Measurements from ENCODE around the gene ANKRD11. TPM values are rescaled to one million over a fixed set of nuclear protein-coding genes. Genes with fewer than 3 reads are reported as not detected.

The ANKRD11 gene
- polyA plus RNA-seq, 4 donors: 48.4 to 86.7 (median 65.5) TPM

DNA sequence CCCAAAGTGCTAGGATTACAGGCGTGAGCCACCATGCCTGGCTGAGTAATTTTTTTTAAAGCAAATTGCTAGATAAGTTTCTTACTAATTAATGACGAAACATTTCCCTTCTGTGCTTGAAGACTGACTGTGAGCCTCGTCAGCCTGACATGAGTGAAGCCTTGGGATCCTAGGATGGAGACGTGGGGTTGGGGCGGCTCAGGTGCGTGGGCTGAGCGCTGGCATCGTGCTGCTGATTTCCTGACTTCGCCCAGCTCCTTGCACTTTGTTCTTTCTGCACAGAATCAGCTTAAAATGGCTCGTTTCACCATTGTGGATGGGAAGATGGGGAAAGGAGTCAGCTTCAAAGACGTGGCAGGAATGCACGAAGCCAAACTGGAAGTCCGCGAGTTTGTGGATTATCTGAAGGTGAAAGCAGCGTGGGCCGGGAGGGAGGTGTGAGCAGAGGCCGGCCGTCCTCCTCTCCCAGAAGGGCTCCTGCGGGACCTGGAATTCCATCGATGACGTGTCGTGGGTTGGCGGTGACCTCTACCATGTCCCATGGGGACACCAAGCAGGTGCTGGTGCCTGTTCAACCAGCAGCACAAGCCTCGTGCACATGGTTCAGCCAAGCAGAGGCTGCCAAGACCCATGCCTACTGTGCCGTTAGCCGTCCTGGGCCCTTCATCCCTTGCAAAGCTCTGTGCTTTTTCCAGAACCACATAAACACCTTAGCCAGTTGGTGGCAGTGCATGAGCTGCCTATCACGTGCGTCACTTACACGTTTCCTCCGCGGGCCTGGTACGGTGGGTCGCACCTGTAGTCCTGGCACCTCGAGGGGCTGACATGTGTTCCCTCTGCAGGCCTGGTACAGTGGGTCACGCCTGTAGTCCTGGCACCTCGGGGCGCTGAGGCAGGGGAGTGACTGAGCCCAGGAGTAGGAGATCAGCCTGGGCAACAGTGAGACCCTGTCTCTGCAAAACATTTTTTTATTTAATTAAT is 40.3 kb upstream of the ANKRD11 start:
- Histone ChIP-seq H3K4me1 (ENCODE audit: control insufficient read depth in 3 of 3, insufficient read depth in 2 of 3, low read depth in 1 of 3, low read length in 2 of 3) (peaks cover 0 to 6% (median 0%) of the 10 kb centered on the region in 3 donors), H3K27ac (ENCODE audit: low read depth in 1 of 3, low read length in 2 of 3) (no peak overlapping the region), H3K9me3 (ENCODE audit: control insufficient read depth in 2 of 2, insufficient read depth in 1 of 2, low read depth in 1 of 2, low read length in 1 of 2) (no peaks in the 10 kb centered on the region), H3K36me3 (ENCODE audit: control insufficient read depth in 3 of 3, insufficient read depth in 2 of 3, low read depth in 1 of 3, low read length in 3 of 3) (peaks cover 18 to 100% (median 31%) of the 10 kb centered on the region in 3 donors), H3K4me3 (ENCODE audit: low read depth in 1 of 3, low read length in 3 of 3) (no peak overlapping the region), H3K27me3 (ENCODE audit: control insufficient read depth in 3 of 3, insufficient read depth in 3 of 3, low read length in 3 of 3) (no peaks in the 10 kb centered on the region)
- WGBS, 3 donors: 92 to 93% (median 93%) methylated on average over 37 of the region's 37 CpGs
- DNase-seq: no peak
- FAIRE-seq: no peak

DNA sequence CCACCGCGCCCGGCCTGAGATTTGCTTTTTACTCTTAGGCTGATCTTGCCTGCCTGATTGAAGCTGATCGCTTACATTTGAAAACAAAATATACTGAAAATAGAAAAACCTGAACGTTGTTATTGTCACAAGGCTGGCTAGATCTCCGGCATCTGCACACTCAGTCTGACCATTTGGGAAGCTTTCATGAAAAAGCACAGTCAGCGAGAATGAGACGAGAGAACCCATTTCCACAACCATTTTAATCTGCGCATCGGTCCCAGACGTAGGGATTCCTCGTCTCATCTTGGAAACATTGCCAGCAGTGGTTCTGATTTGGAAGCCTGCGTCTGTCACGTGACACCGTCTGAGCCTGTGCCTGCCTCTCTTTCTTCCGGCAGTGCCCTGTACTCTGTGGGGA is 38.7 kb upstream of the ANKRD11 start:
- Histone ChIP-seq H3K27me3 (ENCODE audit: control insufficient read depth in 3 of 3, insufficient read depth in 3 of 3, low read length in 3 of 3) (no peaks in the 10 kb centered on the region), H3K27ac (ENCODE audit: low read depth in 1 of 3, low read length in 2 of 3) (no peak overlapping the region), H3K9me3 (ENCODE audit: control insufficient read depth in 2 of 2, insufficient read depth in 1 of 2, low read depth in 1 of 2, low read length in 1 of 2) (no peaks in the 10 kb centered on the region), H3K4me3 (ENCODE audit: low read depth in 1 of 3, low read length in 3 of 3) (no peak overlapping the region), H3K36me3 (ENCODE audit: control insufficient read depth in 3 of 3, insufficient read depth in 2 of 3, low read depth in 1 of 3, low read length in 3 of 3) (peaks cover 25 to 100% (median 32%) of the 10 kb centered on the region in 3 donors), H3K4me1 (ENCODE audit: control insufficient read depth in 3 of 3, insufficient read depth in 2 of 3, low read depth in 1 of 3, low read length in 2 of 3) (no peaks in the 10 kb centered on the region)
- FAIRE-seq (no peak), DNase-seq (no peak)
- whole genome bisulfite sequencing, 3 donors: 84 to 91% (median 89%) methylated on average over 16 of the region's 16 CpGs

- DNase-seq (no peak), FAIRE-seq (no peak)
- 76 to 89% (median 80%) methylated on average over 20 of the region's 20 CpGs for WGBS, 3 donors
- H3K27me3 ChIP-seq (ENCODE audit: control insufficient read depth in 3 of 3, insufficient read depth in 3 of 3, low read length in 3 of 3): no peaks in the 10 kb centered on the region
- H3K27ac ChIP-seq (ENCODE audit: low read depth in 1 of 3, low read length in 2 of 3): no peak overlapping the region
- H3K9me3 ChIP-seq (ENCODE audit: control insufficient read depth in 2 of 2, insufficient read depth in 1 of 2, low read depth in 1 of 2, low read length in 1 of 2): no peaks in the 10 kb centered on the region
- H3K4me1 ChIP-seq (ENCODE audit: control insufficient read depth in 3 of 3, insufficient read depth in 2 of 3, low read depth in 1 of 3, low read length in 2 of 3): no peaks in the 10 kb centered on the region
- peaks cover 24 to 95% (median 32%) of the 10 kb centered on the region in 3 donors for H3K36me3 ChIP-seq (ENCODE audit: control insufficient read depth in 3 of 3, insufficient read depth in 2 of 3, low read depth in 1 of 3, low read length in 3 of 3)
- H3K4me3 ChIP-seq (ENCODE audit: low read depth in 1 of 3, low read length in 3 of 3): no peak overlapping the region
Observed at GRCh38 chr16:89525146-89525913, 35.0 kb upstream of the ANKRD11 start.

GRCh38 chr16:89523680-89524344 is 33.5 kb upstream of the ANKRD11 start:
- H3K36me3 ChIP-seq (ENCODE audit: control insufficient read depth in 3 of 3, insufficient read depth in 2 of 3, low read depth in 1 of 3, low read length in 3 of 3): peaks cover 24 to 95% (median 32%) of the 10 kb centered on the region in 3 donors
- H3K4me1 ChIP-seq (ENCODE audit: control insufficient read depth in 3 of 3, insufficient read depth in 2 of 3, low read depth in 1 of 3, low read length in 2 of 3): no peaks in the 10 kb centered on the region
- no peak overlapping the region for H3K4me3 ChIP-seq (ENCODE audit: low read depth in 1 of 3, low read length in 3 of 3)
- no peak for FAIRE-seq
- H3K27ac ChIP-seq (ENCODE audit: low read depth in 1 of 3, low read length in 2 of 3): no peak overlapping the region
- DNase-seq: no peak
- WGBS, 3 donors: 83 to 89% (median 87%) methylated on average over 32 of the region's 32 CpGs
- no peaks in the 10 kb centered on the region for H3K27me3 ChIP-seq (ENCODE audit: control insufficient read depth in 3 of 3, insufficient read depth in 3 of 3, low read length in 3 of 3)
- H3K9me3 ChIP-seq (ENCODE audit: control insufficient read depth in 2 of 2, insufficient read depth in 1 of 2, low read depth in 1 of 2, low read length in 1 of 2): no peaks in the 10 kb centered on the region

DNA sequence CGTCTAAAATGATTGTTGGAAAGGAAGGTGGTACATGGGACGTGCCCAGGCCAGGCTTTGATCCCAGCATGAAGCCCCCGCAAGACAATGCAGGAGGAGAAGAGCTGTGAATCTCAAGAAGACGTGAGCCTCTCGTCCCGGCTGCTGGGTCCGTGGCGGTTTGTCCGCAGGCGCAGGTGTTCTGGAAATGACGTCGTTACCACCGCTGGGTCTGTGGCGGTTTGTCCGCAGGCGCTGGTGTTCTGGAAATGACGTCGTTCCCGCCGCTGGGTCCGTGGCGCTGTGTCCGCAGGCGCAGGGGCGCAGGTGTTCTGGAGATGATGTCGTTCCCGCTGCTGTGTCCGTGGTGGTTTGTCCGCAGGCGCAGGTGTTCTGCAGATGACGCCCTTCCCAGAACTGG is 31.9 kb upstream of the ANKRD11 start:
- H3K27me3 ChIP-seq (ENCODE audit: control insufficient read depth in 3 of 3, insufficient read depth in 3 of 3, low read length in 3 of 3): no peaks in the 10 kb centered on the region
- peaks cover 31 to 95% (median 33%) of the 10 kb centered on the region in 3 donors for H3K36me3 ChIP-seq (ENCODE audit: control insufficient read depth in 3 of 3, insufficient read depth in 2 of 3, low read depth in 1 of 3, low read length in 3 of 3)
- DNase-seq: no peak
- no peak overlapping the region for H3K4me3 ChIP-seq (ENCODE audit: low read depth in 1 of 3, low read length in 3 of 3)
- no peaks in the 10 kb centered on the region for H3K4me1 ChIP-seq (ENCODE audit: control insufficient read depth in 3 of 3, insufficient read depth in 2 of 3, low read depth in 1 of 3, low read length in 2 of 3)
- H3K27ac ChIP-seq (ENCODE audit: low read depth in 1 of 3, low read length in 2 of 3): no peak overlapping the region
- 94 to 97% (median 95%) methylated on average over 31 of the region's 31 CpGs for WGBS, 3 donors
- no peak for FAIRE-seq
- no peaks in the 10 kb centered on the region for H3K9me3 ChIP-seq (ENCODE audit: control insufficient read depth in 2 of 2, insufficient read depth in 1 of 2, low read depth in 1 of 2, low read length in 1 of 2)

- FAIRE-seq (no peak), DNase-seq (no peak)
- Histone ChIP-seq H3K27me3 (ENCODE audit: control insufficient read depth in 3 of 3, insufficient read depth in 3 of 3, low read length in 3 of 3) (no peaks in the 10 kb centered on the region), H3K4me3 (ENCODE audit: low read depth in 1 of 3, low read length in 3 of 3) (no peak overlapping the region), H3K36me3 (ENCODE audit: control insufficient read depth in 3 of 3, insufficient read depth in 2 of 3, low read depth in 1 of 3, low read length in 3 of 3) (peaks cover 19 to 95% (median 21%) of the 10 kb centered on the region in 3 donors), H3K9me3 (ENCODE audit: control insufficient read depth in 2 of 2, insufficient read depth in 1 of 2, low read depth in 1 of 2, low read length in 1 of 2) (no peaks in the 10 kb centered on the region), H3K27ac (ENCODE audit: low read depth in 1 of 3, low read length in 2 of 3) (no peak overlapping the region), H3K4me1 (ENCODE audit: control insufficient read depth in 3 of 3, insufficient read depth in 2 of 3, low read depth in 1 of 3, low read length in 2 of 3) (no peaks in the 10 kb centered on the region)
- 73 to 88% (median 77%) methylated on average over 15 of the region's 15 CpGs for WGBS, 3 donors
Observed at GRCh38 chr16:89519881-89520280, 29.5 kb upstream of the ANKRD11 start.

DNA sequence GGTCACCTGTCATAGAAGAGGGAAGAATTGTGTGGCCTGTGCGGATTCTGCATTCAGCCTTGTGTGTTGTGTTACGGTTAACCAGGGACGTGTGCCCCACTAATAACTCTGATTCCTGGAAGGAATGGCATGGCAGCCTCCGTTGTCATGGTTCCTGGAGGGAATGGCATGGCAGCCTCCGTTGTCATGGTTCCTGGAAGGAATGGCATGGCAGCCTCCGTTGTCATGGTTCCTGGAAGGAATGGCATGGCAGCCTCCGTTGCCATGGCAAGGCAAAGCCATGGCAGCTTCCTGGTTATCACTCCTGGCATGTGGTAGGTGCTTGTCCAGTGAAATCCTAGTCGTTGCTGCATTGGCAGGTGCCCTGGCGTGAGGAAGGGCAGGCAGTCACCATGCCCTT is 26.8 kb upstream of the ANKRD11 start:
- DNase-seq: no peak
- Histone ChIP-seq H3K27ac (ENCODE audit: low read depth in 1 of 3, low read length in 2 of 3) (no peak overlapping the region), H3K27me3 (ENCODE audit: control insufficient read depth in 3 of 3, insufficient read depth in 3 of 3, low read length in 3 of 3) (no peaks in the 10 kb centered on the region), H3K4me3 (ENCODE audit: low read depth in 1 of 3, low read length in 3 of 3) (no peak overlapping the region), H3K36me3 (ENCODE audit: control insufficient read depth in 3 of 3, insufficient read depth in 2 of 3, low read depth in 1 of 3, low read length in 3 of 3) (peaks cover 13 to 93% (median 15%) of the 10 kb centered on the region in 3 donors), H3K4me1 (ENCODE audit: control insufficient read depth in 3 of 3, insufficient read depth in 2 of 3, low read depth in 1 of 3, low read length in 2 of 3) (no peaks in the 10 kb centered on the region), H3K9me3 (ENCODE audit: control insufficient read depth in 2 of 2, insufficient read depth in 1 of 2, low read depth in 1 of 2, low read length in 1 of 2) (no peaks in the 10 kb centered on the region)
- 73 to 85% (median 85%) methylated on average over 9 of the region's 9 CpGs for WGBS, 3 donors
- FAIRE-seq: no peak

- peaks cover 0 to 8% (median 0%) of the 10 kb centered on the region in 3 donors for H3K4me1 ChIP-seq (ENCODE audit: control insufficient read depth in 3 of 3, insufficient read depth in 2 of 3, low read depth in 1 of 3, low read length in 2 of 3)
- H3K27me3 ChIP-seq (ENCODE audit: control insufficient read depth in 3 of 3, insufficient read depth in 3 of 3, low read length in 3 of 3): no peaks in the 10 kb centered on the region
- H3K27ac ChIP-seq (ENCODE audit: low read depth in 1 of 3, low read length in 2 of 3): no peak overlapping the region
- no peak overlapping the region for H3K4me3 ChIP-seq (ENCODE audit: low read depth in 1 of 3, low read length in 3 of 3)
- H3K36me3 ChIP-seq (ENCODE audit: control insufficient read depth in 3 of 3, insufficient read depth in 2 of 3, low read depth in 1 of 3, low read length in 3 of 3): peaks cover 5 to 69% (median 14%) of the 10 kb centered on the region in 3 donors
- no peaks in the 10 kb centered on the region for H3K9me3 ChIP-seq (ENCODE audit: control insufficient read depth in 2 of 2, insufficient read depth in 1 of 2, low read depth in 1 of 2, low read length in 1 of 2)
- DNase-seq: no peak
- FAIRE-seq: no peak
- 95 to 98% (median 96%) methylated on average over 9 of the region's 9 CpGs for WGBS, 3 donors
Observed at GRCh38 chr16:89512453-89512852, 22.1 kb upstream of the ANKRD11 start.

Data from small intestine (tissue), 7 donors.